Mesenchymal stem cell (in vitro differentiated cells and primary cell): ENCODE measurements around the gene C1GALT1.
"Not testable (repeated sequence)": the region's sequence is repeated elsewhere in the genome, so short reads cannot be mapped to it uniquely, and the experiment has no call there.

Experiments
- DNase-seq: peaks from one replicate; pipeline ENCODE4 v3.0.0-alpha.2; 2013
- H2AFZ ChIP-seq: one replicate; pipeline ENCODE4 v1.6.1; 2013; ENCODE audit warnings: low read depth, mild to moderate bottlenecking, control low read depth, inconsistent platforms, low read length, moderate library complexity
- H2AK5ac ChIP-seq: 2 replicates; pipeline ENCODE4 v1.6.1; 2013; ENCODE audit warnings: low read length, moderate library complexity, mild to moderate bottlenecking, inconsistent platforms; ENCODE audit not compliant: severe bottlenecking
- H2BK120ac ChIP-seq: one replicate; pipeline ENCODE4 v1.6.1; 2013; ENCODE audit warnings: low read depth, mild to moderate bottlenecking, inconsistent platforms, low read length, moderate library complexity
- H2BK12ac ChIP-seq, 2 experiments: one replicate each; pipeline ENCODE4 v1.6.1; 2013; ENCODE audit warnings: inconsistent platforms in 2 of 2, low read length in 2 of 2, mild to moderate bottlenecking in 2 of 2, moderate library complexity in 2 of 2, control low read depth in 1 of 2
- H2BK15ac ChIP-seq: one replicate; pipeline ENCODE4 v1.6.1; 2013; ENCODE audit warnings: mild to moderate bottlenecking, low read depth, inconsistent platforms; ENCODE audit not compliant: poor library complexity, severe bottlenecking
- H2BK5ac ChIP-seq: 2 replicates; pipeline ENCODE4 v1.6.1; 2013; ENCODE audit warnings: low read depth, mild to moderate bottlenecking, low read length, control low read depth, inconsistent platforms; ENCODE audit not compliant: poor library complexity, severe bottlenecking
- H3K14ac ChIP-seq, 2 experiments: one replicate each; pipeline ENCODE4 v1.6.1; 2013; ENCODE audit warnings: inconsistent platforms in 2 of 2, low read length in 2 of 2, control low read depth in 1 of 2, mild to moderate bottlenecking in 1 of 2, moderate library complexity in 1 of 2
- H3K18ac ChIP-seq, 2 experiments: one replicate each; pipeline ENCODE4 v1.6.1; 2013; ENCODE audit warnings: inconsistent platforms in 2 of 2, low read length in 2 of 2, control low read depth in 1 of 2, low read depth in 1 of 2, mild to moderate bottlenecking in 1 of 2
- H3K23ac ChIP-seq, 2 experiments: one replicate each; pipeline ENCODE4 v1.6.1; 2013; ENCODE audit warnings: inconsistent platforms in 2 of 2, low read length in 2 of 2, mild to moderate bottlenecking in 2 of 2, moderate library complexity in 2 of 2, control low read depth in 1 of 2
- H3K27ac ChIP-seq: 2 replicates; pipeline ENCODE4 v1.5.1; 2013; ENCODE audit warnings: mild to moderate bottlenecking, moderate library complexity, low read length, control low read depth, inconsistent platforms; ENCODE audit not compliant: poor library complexity, severe bottlenecking
- H3K27me3 ChIP-seq, 2 experiments: 2 replicates each; pipeline versions ENCODE4 v1.6.1 to v1.7.0; 2013; ENCODE audit warnings: low read length in 2 of 2, mild to moderate bottlenecking in 2 of 2, moderate library complexity in 2 of 2, control low read depth in 1 of 2, inconsistent platforms in 1 of 2; ENCODE audit not compliant: control insufficient read depth in 1 of 2, insufficient read depth in 1 of 2
- H3K36me3 ChIP-seq, 2 experiments: 2 replicates each; pipeline versions ENCODE4 v1.6.1 to v1.7.0; 2013; ENCODE audit warnings: low read length in 2 of 2, control low read depth in 1 of 2, inconsistent platforms in 1 of 2, low read depth in 1 of 2, mild to moderate bottlenecking in 1 of 2; ENCODE audit not compliant: insufficient read depth in 2 of 2, control insufficient read depth in 1 of 2
- H3K4ac ChIP-seq, 2 experiments: one replicate each; pipeline ENCODE4 v1.6.1; 2013; ENCODE audit warnings: inconsistent platforms in 2 of 2, low read length in 2 of 2, mild to moderate bottlenecking in 2 of 2, moderate library complexity in 2 of 2, control low read depth in 1 of 2, low read depth in 1 of 2
- H3K4me1 ChIP-seq: 2 replicates; pipeline ENCODE4 v1.6.1; 2013; ENCODE audit warnings: low read depth, low read length, control low read depth; ENCODE audit not compliant: control insufficient read depth, insufficient read depth
- H3K4me2 ChIP-seq: 2 replicates; pipeline ENCODE4 v1.6.1; 2013; ENCODE audit warnings: low read length, mild to moderate bottlenecking, inconsistent platforms; ENCODE audit not compliant: poor library complexity, severe bottlenecking
- H3K4me3 ChIP-seq, 2 experiments: 2 replicates each; pipeline versions ENCODE4 v1.5.1 to v1.7.0; 2013; ENCODE audit warnings: low read length in 2 of 2, mild to moderate bottlenecking in 2 of 2, control low read depth in 1 of 2, low read depth in 1 of 2; ENCODE audit not compliant: insufficient read depth in 1 of 2
- H3K79me1 ChIP-seq: replicated peaks from 2 replicates; pipeline ENCODE4 v1.6.1; 2013; ENCODE audit warnings: mild to moderate bottlenecking, control low read depth, low read length, inconsistent platforms; ENCODE audit not compliant: poor library complexity, severe bottlenecking
- H3K9ac ChIP-seq: 2 replicates; pipeline ENCODE4 v1.7.0; 2013; ENCODE audit warnings: mild to moderate bottlenecking, low read length, moderate library complexity
- H3K9me3 ChIP-seq: 2 replicates; pipeline ENCODE4 v1.7.0; 2013; ENCODE audit warnings: mild to moderate bottlenecking, low read length; ENCODE audit not compliant: control insufficient read depth
- H4K8ac ChIP-seq: one replicate; pipeline ENCODE4 v1.6.1; 2013; ENCODE audit warnings: inconsistent platforms, mild to moderate bottlenecking, low read length, moderate library complexity
- H4K91ac ChIP-seq: one replicate; pipeline ENCODE4 v1.6.1; 2013; ENCODE audit warnings: mild to moderate bottlenecking, low read length, inconsistent platforms
- WGBS: methylation state at CpG from one replicate; pipeline ENCODE4 v1.1.7; 2013; ENCODE audit warnings: mixed read lengths; 5-methylcytosine and 5-hydroxymethylcytosine counted together

C1GALT1 gene

GRCh38 chr7:7200255-7200654 is 17.9 kb downstream of the C1GALT1 start:
- not testable (repeated sequence) for H3K14ac ChIP-seq, H3K27me3 ChIP-seq, H3K27ac ChIP-seq, H3K9ac ChIP-seq, H4K8ac ChIP-seq, H2BK5ac ChIP-seq, H3K4me3 ChIP-seq, H2AFZ ChIP-seq, H3K18ac ChIP-seq, H2AK5ac ChIP-seq, H3K9me3 ChIP-seq, H3K23ac ChIP-seq, H3K4ac ChIP-seq, H3K79me1 ChIP-seq, H2BK15ac ChIP-seq, H4K91ac ChIP-seq, DNase-seq, H3K36me3 ChIP-seq, H3K4me2 ChIP-seq, H3K4me1 ChIP-seq, H2BK120ac ChIP-seq, H2BK12ac ChIP-seq
- WGBS, result 93% methylated on average over 3 of the region's 3 CpGs

- no peak overlapping the region for H3K27ac ChIP-seq
- H3K4me1 ChIP-seq, result peaks cover 5% of the 10 kb centered on the region
- WGBS, result 80% methylated on average over 15 of the region's 15 CpGs
Measured at GRCh38 chr7:7201578-7202374, 19.4 kb downstream of the C1GALT1 start.

GRCh38 chr7:7202375-7202720 is 20.0 kb downstream of the C1GALT1 start:
- H2BK15ac ChIP-seq, result no peak overlapping the region
- no peak overlapping the region for H3K9ac ChIP-seq
- H2BK5ac ChIP-seq, result no peak overlapping the region
- H3K27me3 ChIP-seq, result no peaks in the 10 kb centered on the region
- peaks cover 8% of the 10 kb centered on the region for H3K79me1 ChIP-seq
- H2BK120ac ChIP-seq, result no peak overlapping the region
- no peak overlapping the region for H2BK12ac ChIP-seq
- no peak overlapping the region for H3K23ac ChIP-seq
- no peak overlapping the region for H3K4ac ChIP-seq
- no CpG with 5 or more reads among the region's 1 CpG for WGBS
- H4K91ac ChIP-seq, result no peak overlapping the region
- H2AFZ ChIP-seq, result no peak overlapping the region
- H3K36me3 ChIP-seq, result peaks cover 3 to 7% of the 10 kb centered on the region in 2 experiments
- no peak for DNase-seq
- H2AK5ac ChIP-seq, result no peak overlapping the region
- H4K8ac ChIP-seq, result no peak overlapping the region
- H3K27ac ChIP-seq, result no peak overlapping the region
- no peak overlapping the region for H3K18ac ChIP-seq
- H3K9me3 ChIP-seq, result peaks cover 9% of the 10 kb centered on the region
- H3K14ac ChIP-seq, result no peak overlapping the region
- H3K4me3 ChIP-seq, result no peak overlapping the region
- H3K4me2 ChIP-seq, result no peak overlapping the region
- peaks cover 5% of the 10 kb centered on the region for H3K4me1 ChIP-seq

More at GRCh38 chr7:7201578-7202374, 19.4 kb downstream of the C1GALT1 start:
- Histone ChIP-seq H3K14ac (no peak overlapping the region), H3K4me2 (no peak overlapping the region), H3K23ac (no peak overlapping the region), H3K79me1 (peaks cover 8% of the 10 kb centered on the region), H3K4me3 (no peak overlapping the region), H2BK5ac (no peak overlapping the region), H4K91ac (no peak overlapping the region), H4K8ac (no peak overlapping the region), H2AFZ (no peak overlapping the region), H3K36me3 (peaks cover 3 to 7% of the 10 kb centered on the region in 2 experiments), H3K4ac (no peak overlapping the region), H2AK5ac (no peak overlapping the region), H2BK12ac (no peak overlapping the region), H2BK15ac (no peak overlapping the region), H3K18ac (no peak overlapping the region), H3K9ac (no peak overlapping the region), H2BK120ac (no peak overlapping the region), H3K27me3 (no peaks in the 10 kb centered on the region), H3K9me3 (peaks cover 9% of the 10 kb centered on the region)
- no peak for DNase-seq

GRCh38 chr7:7203813-7204575 is 21.6 kb downstream of the C1GALT1 start:
- Histone ChIP-seq H3K79me1 (peaks cover 14% of the 10 kb centered on the region), H2AFZ (no peak overlapping the region), H3K4ac (no peak overlapping the region), H2BK5ac (no peak overlapping the region), H4K91ac (no peak overlapping the region), H2AK5ac (no peak overlapping the region), H3K9ac (no peak overlapping the region), H3K18ac (no peak overlapping the region), H3K9me3 (peaks cover 9% of the 10 kb centered on the region), H3K4me3 (no peak overlapping the region), H3K14ac (no peak overlapping the region), H3K36me3 (peaks cover 3 to 8% of the 10 kb centered on the region in 2 experiments), H3K23ac (no peak overlapping the region), H2BK12ac (no peak overlapping the region), H2BK15ac (no peak overlapping the region), H2BK120ac (no peak overlapping the region), H3K27ac (no peak overlapping the region), H3K4me1 (peaks cover 5% of the 10 kb centered on the region), H3K4me2 (no peak overlapping the region), H4K8ac (no peak overlapping the region), H3K27me3 (no peaks in the 10 kb centered on the region)
- no CpG with 5 or more reads among the region's 1 CpG for WGBS
- DNase-seq, result peak; percentile 18
